PFSK-1 (cell line): ENCODE measurements around the gene MAMLD1.

Experiments used
- POLR2AphosphoS5 ChIP-seq: IDR thresholded peaks from 2 replicates; pipeline ENCODE4 v1.6.1; 2012; ENCODE audit warnings: low read depth, mild to moderate bottlenecking, control low read depth, low read length, moderate library complexity
- TAF1 ChIP-seq: IDR thresholded peaks from 2 replicates; pipeline ENCODE4 v1.6.1; 2012; ENCODE audit warnings: low read length, control low read depth, borderline replicate concordance; ENCODE audit not compliant: insufficient read depth
- TF ChIP-seq, protein P1 (sequence below), 2 experiments: IDR thresholded peaks; 2 replicates each; pipeline versions ENCODE4 v1.6.1 to v1.8.0; 2011 to 2012; ENCODE audit warnings: low read depth in 2 of 2, low read length in 2 of 2, control low read depth in 1 of 2, inconsistent platforms in 1 of 2, mild to moderate bottlenecking in 1 of 2, moderate library complexity in 1 of 2; ENCODE audit not compliant: insufficient read depth in 1 of 2

DNA sequence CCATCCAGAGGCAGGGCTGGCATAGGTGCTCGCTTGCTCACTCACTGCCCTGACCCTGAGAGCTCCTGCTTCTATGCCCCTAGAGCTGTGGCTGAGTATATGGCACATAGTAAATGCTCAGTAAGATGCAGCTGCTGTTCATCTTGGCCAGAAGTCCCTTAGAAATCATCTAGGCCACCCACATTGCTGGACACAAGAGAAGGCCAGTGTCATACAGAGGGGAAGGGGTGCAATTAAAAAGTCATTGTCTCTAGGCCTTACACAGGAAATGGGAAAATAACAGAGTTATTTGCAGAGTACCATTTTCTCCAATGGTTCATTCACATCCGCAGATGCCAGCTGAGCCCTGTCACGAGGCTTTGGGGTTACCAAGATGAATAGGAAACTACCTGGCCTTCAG is 88.8 kb downstream of the MAMLD1 start:
- TF ChIP-seq POLR2AphosphoS5 (no peak), TAF1 (no peak)
- TF ChIP-seq, protein P1, sequence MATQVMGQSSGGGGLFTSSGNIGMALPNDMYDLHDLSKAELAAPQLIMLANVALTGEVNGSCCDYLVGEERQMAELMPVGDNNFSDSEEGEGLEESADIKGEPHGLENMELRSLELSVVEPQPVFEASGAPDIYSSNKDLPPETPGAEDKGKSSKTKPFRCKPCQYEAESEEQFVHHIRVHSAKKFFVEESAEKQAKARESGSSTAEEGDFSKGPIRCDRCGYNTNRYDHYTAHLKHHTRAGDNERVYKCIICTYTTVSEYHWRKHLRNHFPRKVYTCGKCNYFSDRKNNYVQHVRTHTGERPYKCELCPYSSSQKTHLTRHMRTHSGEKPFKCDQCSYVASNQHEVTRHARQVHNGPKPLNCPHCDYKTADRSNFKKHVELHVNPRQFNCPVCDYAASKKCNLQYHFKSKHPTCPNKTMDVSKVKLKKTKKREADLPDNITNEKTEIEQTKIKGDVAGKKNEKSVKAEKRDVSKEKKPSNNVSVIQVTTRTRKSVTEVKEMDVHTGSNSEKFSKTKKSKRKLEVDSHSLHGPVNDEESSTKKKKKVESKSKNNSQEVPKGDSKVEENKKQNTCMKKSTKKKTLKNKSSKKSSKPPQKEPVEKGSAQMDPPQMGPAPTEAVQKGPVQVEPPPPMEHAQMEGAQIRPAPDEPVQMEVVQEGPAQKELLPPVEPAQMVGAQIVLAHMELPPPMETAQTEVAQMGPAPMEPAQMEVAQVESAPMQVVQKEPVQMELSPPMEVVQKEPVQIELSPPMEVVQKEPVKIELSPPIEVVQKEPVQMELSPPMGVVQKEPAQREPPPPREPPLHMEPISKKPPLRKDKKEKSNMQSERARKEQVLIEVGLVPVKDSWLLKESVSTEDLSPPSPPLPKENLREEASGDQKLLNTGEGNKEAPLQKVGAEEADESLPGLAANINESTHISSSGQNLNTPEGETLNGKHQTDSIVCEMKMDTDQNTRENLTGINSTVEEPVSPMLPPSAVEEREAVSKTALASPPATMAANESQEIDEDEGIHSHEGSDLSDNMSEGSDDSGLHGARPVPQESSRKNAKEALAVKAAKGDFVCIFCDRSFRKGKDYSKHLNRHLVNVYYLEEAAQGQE (IDR thresholded peaks at IDR 0.05; ENCODE audit: insufficient read depth in 1 of 2, low read depth in 2 of 2, low read length in 2 of 2): no peak
